ENCODE results near the gene GRAMD4.

The GRAMD4 gene

GRCh38 chr22:46726066-46726985 lies 106.1 kb downstream of the GRAMD4 start:
- no peak overlapping the region for H3K4me3 ChIP-seq (ENCODE audit: low read depth, low read length)

GRCh38 chr22:46726986-46727317 lies 106.8 kb downstream of the GRAMD4 start:
- DNase-seq (ENCODE audit: low read depth), result no peak
- no peak overlapping the region for H3K4me3 ChIP-seq (ENCODE audit: low read depth, low read length)

More at GRCh38 chr22:46726066-46726985, 106.1 kb downstream of the GRAMD4 start:
- no peak for DNase-seq (ENCODE audit: low read depth)

GRCh38 chr22:46727813-46728364 lies 107.7 kb downstream of the GRAMD4 start:
- no peak for DNase-seq (ENCODE audit: low read depth)

GRCh38 chr22:46728470-46728869 lies 108.3 kb downstream of the GRAMD4 start:
- DNase-seq (ENCODE audit: low read depth), result no peak
- no peak overlapping the region for H3K4me3 ChIP-seq (ENCODE audit: low read depth, low read length)

More at GRCh38 chr22:46727813-46728364, 107.7 kb downstream of the GRAMD4 start:
- no peak overlapping the region for H3K4me3 ChIP-seq (ENCODE audit: low read depth, low read length)
